ENCODE results near the gene CCDC148.

Gene CCDC148

DNA sequence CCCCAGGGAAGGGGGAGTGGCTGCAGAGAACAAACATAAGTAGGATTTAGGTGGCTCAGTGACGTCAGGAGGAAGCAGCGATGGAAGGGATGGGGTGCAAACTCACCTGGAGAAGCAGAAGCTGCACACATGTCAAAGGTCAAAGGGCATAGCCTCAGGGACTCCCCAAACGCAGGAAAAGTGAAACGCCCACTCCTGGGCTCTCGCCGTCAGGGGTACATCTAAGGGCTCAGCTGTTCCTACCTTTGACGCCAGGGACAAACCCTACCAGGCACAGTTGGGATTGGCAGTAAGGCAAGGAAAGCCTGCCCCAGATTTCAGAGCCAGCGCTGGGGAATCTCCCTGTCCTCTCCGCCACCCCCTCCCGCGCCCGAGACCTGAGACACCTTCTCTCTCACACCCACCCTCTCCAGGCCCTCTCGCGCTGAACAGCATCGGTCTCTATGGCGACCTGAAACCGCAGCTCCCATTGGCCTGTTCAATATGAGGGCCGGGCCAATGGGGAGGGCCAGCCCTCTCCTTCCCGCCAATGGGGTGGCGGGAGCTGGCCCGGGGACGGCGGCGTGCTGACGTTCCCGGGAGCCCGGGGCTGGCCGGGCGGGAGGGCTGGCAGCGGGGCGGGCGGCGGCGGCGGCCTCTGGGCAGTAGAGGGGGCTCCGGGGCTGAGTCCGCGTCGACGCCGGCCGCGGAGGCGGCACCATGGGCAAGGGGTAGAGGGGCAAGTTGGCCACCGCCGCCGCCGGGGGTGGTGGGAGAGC, at the start of gene CCDC148, which contains the start of gene PKP4:
Gene CCDC148 (minus strand): TSS at position 445 of the 758 bp plus-strand sequence. CDS start 314 bp downstream, at position 131.
Gene PKP4 (plus strand): TSS at position 644 of the 758 bp plus-strand sequence. CDS start 76,233 bp downstream, outside the sequence.
- DNase-seq (ENCODE audit: low read depth) = peak; percentile 84

DNA sequence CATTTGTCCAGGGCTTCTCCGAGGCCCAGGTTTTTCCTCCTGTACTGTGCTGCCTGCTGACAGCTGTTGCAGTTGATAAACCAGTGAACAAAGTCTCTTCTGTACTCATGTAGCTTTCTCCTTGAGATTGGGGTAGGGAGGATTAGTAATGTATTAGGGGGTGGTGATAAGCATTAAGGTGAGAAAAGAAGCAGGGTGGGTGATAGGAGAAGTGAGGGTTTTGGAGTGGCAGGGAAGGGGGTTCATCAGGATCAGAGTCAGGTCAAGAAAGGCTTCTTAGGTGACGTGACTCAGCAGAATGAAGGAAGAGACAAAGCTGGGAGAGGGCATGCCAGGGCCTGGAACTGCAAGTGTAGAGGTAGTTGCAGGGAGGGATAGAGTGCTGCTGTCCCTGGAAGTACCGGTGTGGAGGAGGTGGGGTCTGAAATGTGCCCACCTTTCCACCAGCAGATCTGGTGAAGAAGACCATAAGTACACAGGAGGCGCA, 48.9 kb upstream of the CCDC148 start:
- no peak for DNase-seq (ENCODE audit: low read depth)

DNA sequence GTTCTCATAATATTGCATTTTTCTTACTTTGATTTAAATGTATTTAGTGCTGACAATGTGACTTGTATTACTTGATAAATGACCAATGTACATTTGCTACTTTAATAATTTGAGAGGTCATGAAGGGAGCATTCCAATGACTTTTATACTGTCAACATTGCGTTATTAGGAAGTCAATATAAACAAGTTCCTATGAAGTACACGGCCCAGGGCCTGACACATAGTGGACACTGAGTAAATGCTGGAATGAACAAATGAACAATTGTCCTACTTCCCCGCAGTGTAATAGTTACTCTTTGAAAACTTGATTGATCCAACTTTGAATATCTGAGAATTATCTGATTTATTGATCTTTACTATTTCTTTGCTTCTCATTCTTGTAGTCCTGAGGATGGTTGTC, 47.5 kb upstream of the CCDC148 start:
- no peak for DNase-seq (ENCODE audit: low read depth)

DNA sequence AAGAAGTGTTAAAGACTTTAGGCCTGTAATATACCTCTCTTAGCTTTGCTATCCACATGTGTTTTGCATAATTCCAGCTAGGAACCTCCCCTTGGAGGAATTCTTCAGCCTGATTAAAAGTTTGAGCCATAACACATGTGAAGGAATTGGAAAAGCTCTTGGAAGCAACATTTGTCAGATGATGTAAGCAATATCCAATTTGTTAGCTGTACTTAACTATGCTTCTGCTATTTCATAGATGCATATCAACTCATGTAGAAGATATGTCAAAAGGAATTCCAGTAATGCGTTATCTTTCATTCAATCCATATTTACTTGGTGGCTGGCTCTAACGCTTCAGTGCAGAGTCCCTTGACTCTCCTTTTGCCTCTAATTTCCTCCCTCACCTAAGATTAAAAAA, 46.4 kb upstream of the CCDC148 start:
- DNase-seq (ENCODE audit: low read depth) = no peak

DNA sequence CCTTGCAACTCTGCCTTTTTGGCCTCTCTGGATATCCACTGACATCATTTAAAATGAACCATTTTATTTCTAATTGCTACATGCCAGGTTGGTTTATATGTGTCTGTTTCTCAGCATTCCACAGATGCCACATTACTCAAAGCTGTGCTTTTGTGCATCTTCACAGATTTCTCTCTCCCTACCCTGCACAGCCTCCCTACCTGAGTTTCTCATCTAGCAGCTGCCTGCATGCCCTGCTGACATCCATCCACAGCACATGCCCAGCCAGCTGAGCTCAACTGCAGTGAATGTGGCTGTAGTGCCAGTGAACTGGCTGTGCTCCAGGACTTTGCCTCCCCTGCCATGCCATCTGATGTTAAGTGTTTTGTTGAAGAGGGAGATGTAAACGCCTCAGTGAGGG, 44.7 kb upstream of the CCDC148 start:
- DNase-seq (ENCODE audit: low read depth) = no peak

DNA sequence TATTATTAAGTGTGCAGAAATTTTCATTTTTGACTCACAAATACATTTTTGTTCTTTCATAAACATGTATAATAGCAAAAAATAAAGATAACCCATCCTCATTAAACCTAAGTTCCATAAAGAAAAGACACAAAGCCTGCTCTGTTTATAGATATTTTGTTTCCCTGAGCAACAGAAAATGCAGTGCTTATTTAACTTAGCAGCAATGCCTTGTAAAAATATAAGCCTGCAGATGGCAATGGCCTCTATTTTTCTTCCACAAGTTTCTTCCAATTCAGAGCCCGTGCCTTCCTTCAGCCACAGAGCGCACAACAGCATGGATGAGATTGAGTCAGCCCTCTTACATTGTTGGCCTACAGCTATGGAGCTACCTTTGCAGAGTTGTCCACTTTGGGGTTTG, 43.8 kb upstream of the CCDC148 start:
- no peak for DNase-seq (ENCODE audit: low read depth)

DNA sequence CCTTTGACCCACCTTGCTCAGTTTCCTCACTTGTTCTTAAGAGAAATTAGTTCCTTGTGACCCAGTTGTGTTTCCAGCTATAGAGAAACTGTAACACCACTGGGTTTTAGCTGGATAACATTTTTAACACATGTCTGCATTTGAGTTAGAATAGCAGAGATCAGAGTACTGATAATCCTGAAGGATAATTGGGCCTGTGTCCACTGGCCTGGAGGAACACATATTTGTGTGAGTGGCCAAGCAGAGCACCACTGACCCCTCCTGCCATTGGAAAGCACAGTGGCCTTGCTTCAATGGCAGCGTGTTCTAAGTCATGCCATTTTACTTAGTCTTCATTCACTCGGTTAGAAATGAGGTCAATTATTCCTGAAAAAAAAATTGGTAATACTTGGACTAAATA, 42.8 kb upstream of the CCDC148 start:
- DNase-seq (ENCODE audit: low read depth) = no peak

DNA sequence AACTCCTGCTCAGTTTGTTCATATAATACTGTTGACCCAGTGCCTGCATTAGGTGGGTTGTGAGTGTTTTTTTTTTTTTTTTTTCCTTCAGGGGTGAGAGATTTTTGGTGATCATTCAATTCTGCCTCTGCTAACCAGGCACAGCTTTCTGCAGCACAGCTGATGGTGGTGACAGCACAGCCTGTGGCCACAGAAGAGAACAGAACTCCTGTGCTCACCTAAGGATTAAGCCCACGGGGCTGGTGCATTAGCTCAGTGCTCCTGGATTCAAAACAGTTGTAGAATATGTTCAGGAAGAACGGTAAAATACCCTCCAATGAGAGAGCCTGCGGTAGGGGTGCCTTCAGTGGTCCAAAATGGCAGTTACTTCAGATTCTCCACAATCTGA, 42.2 kb upstream of the CCDC148 start:
- DNase-seq (ENCODE audit: low read depth) = no peak

DNA sequence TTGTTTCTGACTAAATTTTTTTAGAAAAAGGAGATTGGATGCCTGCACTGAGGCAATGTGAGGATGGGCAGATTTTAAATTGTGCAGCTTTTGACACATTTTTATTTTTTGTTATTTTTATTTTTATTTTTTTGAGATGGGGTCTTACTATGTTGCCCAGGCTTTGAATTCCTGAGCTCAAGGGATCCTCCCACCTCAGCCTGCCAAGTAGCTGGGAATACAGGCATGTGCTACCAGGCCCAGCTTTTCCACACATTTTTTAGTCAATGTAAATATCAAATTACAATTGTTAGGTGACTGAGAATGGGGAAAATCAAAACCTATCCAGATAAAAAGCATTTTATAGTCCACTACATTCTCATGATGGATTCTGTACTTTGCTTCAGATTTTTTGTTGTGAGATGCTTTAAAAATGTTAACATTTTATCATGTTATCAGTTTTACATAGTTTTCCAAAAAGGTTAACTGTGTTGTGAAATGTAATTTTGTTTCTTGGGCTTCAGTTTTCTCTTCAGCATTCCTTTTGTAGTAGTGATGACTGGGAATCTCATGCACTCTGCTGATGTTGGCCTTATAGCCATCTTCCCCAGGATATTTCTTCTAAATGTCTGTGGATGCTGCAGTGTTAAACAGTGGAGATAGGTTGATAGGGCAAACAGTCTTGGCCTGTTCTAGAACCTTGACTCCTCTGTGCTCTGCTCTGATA, 41.6 kb upstream of the CCDC148 start:
- DNase-seq (ENCODE audit: low read depth) = no peak

DNA sequence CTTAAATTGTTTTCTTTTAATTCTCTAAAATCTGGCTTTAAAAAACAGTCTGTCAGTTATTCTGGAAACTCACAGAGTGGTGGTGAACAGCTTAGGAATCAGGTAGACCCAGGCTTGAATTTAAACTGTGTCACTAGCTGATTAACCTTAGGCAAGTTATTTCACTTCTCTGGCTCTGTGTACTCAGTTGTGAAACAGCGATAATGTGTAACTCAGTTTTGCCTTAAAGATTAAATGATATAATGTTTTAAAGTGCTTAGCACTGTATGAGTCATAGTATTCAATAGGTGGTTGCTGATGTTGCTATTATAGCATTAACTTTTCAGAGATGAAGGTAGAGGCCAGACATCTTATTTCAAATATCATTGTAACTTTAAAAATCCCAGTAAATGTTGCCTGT, 40.9 kb upstream of the CCDC148 start:
- DNase-seq (ENCODE audit: low read depth) = no peak

DNA sequence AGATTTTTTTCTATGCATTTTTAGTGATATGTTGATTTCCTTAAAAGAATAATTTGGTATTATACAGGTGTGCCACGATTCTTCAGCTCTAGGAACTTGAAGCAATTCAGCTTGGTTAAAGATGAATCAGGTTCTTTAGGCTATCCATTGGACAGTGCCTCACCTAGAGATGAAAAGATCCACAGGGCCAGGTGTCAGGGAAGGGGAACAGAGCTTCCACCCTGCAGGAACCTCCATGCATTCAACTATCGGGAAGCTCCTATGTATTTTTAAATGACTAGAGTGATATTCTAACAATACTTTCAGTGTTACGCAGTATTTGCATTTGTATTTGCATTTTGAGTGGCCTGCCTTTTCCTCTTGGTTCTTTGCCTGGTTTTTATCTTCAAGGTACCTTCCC, 40.4 kb upstream of the CCDC148 start:
- DNase-seq (ENCODE audit: low read depth) = no peak

DNA sequence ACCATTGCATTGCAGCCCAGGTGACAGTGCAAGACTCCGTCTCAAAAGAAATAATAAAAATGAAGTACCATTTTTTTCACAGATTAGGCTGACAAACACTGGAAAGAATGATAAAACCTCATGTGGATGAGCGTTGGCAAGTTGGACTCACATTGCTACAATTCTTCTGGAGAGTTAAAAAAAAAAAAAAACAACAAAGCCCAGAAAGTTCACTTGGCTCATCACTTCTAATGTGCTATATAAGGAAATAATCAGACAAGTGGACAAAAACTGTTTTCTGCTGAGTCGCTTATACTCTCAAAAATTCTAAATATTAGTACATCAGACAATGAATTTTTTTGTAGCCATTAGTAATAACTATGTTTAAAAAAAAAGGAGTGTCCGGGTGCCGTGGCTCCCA, 38.6 kb upstream of the CCDC148 start:
- no peak for DNase-seq (ENCODE audit: low read depth)

DNA sequence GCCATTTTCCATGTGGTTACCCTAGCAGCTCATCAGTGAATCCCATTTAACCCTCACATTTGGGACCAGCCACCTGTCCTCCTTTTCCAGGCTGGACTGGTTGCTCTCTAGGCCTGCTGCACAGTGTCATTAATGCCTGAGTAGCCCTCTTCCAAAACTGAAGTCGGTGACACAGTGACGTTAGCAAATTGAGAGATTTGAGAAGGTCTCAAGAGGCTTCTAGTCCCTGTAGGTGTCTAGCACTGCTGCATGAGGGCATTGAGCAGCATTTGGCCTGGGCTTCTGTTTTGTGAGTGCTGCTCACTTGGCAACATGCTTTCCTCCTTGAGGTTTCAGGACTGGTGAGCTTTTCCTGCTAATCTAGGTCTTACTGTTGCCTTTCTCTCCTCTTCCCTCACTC, 36.9 kb upstream of the CCDC148 start:
- no peak for DNase-seq (ENCODE audit: low read depth)

DNA sequence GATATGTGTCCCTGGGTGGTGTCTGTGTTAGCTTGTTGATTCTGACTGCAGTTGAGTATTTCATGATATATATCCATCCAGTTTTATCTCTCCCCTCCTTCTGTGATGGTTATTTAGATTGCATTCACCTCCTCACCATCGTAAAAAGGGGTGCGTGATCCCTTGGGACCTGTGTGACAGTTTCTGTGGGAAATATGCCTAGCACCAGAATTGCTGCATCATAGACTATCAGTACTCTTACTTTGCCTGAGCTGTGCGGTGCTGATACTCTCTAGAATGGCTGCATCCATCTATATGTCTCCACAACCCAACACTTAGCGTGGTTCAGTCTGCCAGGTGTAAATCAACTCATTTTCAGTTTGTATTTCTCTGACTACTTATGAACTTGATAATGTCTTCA, 34.5 kb upstream of the CCDC148 start:
- no peak for DNase-seq (ENCODE audit: low read depth)

DNA sequence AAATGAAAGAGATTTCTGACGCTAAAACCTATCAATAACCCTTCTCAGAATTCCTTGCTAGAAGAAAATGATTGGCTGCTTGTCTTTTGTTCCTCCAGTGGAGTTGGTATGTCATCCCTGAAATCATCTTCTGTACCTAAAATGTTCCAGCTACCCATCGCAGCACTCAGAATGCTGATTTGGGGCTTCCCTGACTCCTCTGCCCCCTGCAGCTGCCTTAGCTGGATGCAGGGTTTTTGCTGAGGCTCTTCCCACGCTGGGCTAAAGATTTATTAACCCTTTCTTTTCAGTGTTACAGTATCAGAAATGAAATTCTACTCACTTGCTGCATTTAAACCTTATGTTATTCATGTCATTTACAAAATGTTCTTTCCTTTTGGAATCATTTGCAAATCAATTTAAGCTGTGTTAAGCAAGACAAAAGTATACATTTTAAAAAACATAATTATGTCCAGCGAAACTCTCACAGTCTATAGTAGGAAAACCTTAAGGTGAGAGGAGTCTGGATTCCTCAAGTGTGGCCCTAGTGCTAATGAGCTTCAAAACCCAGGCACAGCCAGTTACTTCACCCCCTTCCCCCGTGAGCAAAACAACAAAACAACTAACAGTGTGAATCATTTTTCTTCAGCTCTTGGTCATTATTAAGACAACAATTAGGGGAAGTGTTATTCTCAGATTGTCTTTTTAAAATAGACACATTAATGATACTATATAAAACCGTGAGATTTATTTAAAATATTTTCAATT, 33.0 kb upstream of the CCDC148 start:
- DNase-seq (ENCODE audit: low read depth) = no peak

DNA sequence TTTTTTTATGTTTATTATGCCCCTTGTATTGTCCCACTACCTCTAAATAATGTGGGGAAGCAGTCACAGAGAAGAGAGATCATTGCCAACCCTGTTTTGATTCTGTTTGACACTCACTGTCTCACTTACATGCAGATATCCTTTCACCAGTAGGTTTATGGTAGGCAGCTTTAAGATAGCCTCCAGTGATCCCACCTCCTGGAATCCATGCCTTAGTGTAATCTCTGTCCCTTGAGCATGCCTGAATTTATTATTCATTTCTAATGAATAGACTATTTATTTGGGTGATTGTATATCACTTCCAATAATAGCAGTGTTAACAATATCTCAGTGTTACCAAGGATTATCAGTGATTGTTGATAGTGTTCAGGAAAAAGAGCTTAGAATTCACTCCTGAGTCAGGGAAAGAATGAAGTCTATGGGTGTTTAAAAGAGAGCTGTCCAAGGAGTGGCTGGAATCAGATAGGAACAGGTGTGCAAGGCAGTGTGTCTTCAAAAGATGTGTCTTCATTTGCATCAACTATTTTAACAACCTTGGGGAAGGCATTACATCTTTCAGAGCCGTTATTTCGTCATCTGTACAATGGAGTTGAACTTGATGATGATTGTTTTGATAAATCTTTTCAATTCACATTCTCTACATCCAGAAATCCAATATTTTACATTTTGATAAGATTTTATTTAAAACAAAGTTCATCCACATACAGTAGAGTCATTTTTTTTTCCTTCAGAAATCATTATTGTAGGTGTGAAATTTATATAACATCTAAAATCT, 32.1 kb upstream of the CCDC148 start:
- no peak for DNase-seq (ENCODE audit: low read depth)

DNA sequence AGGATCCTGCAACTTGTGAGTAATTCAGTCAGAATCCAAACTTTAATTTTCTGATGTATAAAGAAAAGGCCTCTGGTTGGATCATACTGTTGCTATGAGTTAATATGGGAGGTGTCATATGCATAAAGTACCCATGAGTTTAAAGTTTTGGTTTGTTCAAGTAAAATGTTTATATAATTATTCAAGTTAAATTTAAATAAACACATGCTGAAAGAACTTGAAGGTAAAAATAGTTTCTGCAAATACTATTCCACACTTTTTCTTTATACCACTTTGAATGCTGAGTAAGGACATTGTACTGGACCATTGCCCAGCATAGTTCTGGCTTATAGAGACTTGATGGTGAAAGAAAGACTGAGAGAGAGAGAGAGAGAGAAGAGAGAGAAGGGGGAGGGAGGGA, 30.9 kb upstream of the CCDC148 start:
- no peak for DNase-seq (ENCODE audit: low read depth)

DNA sequence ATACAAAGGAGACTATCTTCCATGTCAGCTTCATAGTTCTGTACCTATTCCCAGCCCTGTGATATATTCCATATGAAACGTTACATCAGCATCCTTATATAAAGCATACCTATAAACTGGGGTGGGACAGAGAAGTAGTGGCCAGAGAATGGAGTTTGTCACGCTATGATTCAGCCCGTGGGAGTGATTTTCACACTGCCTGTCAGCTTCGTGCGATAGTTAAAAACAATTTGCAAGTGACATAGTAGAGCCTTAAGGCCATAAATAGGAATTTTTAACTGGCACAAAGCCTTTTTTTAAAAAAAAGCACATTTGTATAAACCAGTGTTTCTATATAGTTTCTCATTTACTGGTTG, 30.4 kb upstream of the CCDC148 start:
- no peak for DNase-seq (ENCODE audit: low read depth)

DNA sequence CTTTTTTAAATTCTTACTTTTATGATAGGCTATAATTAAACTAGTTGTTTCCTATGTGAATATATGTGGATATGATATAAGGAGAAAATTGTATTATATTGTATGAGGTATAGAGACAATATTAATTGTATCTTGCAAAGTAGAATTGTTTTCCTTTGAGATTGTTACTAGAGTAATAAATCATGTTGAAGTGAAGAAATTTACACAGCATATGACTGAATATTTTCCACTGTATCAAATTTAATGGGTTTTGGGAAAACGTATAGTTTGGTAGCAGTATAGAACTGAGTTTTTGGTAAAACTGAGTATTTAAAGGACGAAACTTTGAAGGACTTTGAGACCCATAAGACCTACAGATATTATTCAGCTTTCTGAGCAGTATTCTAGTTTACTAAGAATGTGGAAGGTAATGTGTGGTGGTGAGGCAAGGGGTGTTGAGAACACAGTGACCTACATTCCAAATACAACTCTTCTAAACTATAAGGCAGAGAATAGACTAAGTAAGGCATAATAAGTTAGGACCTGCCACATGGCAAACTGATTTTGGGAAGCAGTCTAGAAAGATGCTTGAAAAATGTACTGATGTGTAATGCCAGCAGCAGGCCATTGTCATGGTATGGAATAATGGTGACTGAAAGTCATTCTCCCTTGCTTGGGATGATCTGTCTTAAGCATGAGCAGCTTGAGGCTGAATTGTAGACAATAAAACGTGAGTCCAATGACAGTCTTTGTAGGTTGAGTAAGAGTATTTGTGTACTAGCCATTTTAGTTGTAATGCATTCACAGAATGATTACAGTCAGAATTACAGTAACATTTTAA, 29.8 kb upstream of the CCDC148 start:
- no peak for DNase-seq (ENCODE audit: low read depth)

DNA sequence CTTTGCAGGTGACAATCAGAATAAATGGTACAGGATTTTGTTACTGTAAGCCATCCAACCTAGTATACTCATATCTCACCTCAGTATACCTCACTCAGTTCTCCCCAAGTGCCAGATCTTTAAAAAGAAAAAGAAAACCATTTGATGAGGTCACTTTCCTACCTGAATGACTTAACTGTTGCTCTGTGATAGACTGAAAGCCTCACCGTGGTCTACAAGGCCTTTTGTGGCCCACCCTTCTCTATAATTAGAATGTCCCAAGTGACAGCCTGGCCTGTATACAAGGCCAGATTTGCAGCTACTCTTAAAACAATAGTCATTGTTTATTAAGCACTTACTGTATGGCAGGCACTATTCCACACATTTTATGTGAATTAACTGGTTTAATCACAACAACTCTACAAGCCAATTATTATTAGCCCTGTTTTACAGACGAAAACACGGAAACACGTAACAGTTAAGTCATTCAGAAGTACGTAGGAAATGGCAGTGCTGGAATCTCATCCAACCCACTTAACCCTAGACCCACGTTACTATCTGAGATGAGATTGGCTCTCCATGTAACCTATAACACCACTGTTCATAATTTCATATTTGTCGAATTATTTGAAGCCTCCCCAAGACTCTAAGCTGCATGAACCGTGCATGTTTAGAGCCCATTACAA, 28.5 kb upstream of the CCDC148 start:
- no peak for DNase-seq (ENCODE audit: low read depth)

DNA sequence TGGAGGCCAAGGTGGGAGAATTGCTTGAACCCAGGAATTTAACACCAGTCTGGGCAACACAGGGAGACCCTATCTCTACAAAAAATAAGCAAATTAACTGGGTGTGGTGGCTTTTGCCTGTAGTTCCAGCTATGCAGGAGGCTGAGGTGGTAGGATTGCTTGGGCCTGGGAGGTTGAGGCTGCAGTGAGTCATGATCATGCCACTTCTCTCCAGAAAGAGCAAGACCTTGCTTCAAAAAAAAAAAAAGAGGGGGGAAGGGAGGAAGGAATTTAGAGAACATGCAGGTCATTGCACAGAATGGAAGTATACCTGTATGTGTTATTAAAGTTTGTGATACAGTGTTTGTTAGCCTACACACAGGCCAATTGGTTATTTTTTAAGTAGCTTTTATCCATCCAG, 26.0 kb upstream of the CCDC148 start:
- DNase-seq (ENCODE audit: low read depth) = no peak
